HEK293 (cell line): ENCODE data around the gene SERPINA3.

Experiments used
- CTCF ChIA-PET: fragments of 350-600 bp; formaldehyde crosslinking; extraction: SDS; loops from one replicate; lab custom pipeline; 2021; ENCODE audit warnings: antibody characterized with exemption; lab: Yijun Ruan, JAX
- POLR2A ChIA-PET: fragments of 300-600 bp; formaldehyde crosslinking; extraction: SDS; loops from one replicate; lab custom pipeline; 2020; ENCODE audit warnings: antibody characterized with exemption, inconsistent platforms; lab: Yijun Ruan, JAX
- H3K27ac ChIP-seq: fragments of 200-500 bp; sonication (Bioruptor generic); 2 replicates; pipeline ENCODE4 v1.5.1; 2014; ENCODE audit warnings: low read depth, low read length, control low read depth, inconsistent platforms; ENCODE audit errors: extremely low read depth
- H3K36me3 ChIP-seq, 2 experiments: fragments of 200-500 bp in 1 of 2; sonication (Bioruptor generic) in 1 of 2; 1 replicate in 1 of 2; 2 replicates in 1 of 2; pipeline ENCODE4 v1.5.1; 2014 to 2017; ENCODE audit warnings: inconsistent platforms in 2 of 2, low read length in 2 of 2; ENCODE audit not compliant: control insufficient read depth in 2 of 2, insufficient read depth in 1 of 2
- H3K4me1 ChIP-seq: fragments of 200-500 bp; sonication (Bioruptor generic); 2 replicates; pipeline ENCODE4 v1.5.1; 2014; ENCODE audit warnings: mild to moderate bottlenecking, low read length, inconsistent platforms; ENCODE audit not compliant: control insufficient read depth, insufficient read depth
- H3K4me3 ChIP-seq: 2 replicates; pipeline ENCODE4 v1.5.1; 2011; ENCODE audit warnings: low read depth, mild to moderate bottlenecking, control low read depth, low read length, moderate library complexity
- H3K9me3 ChIP-seq: fragments of 200-500 bp; sonication (Bioruptor generic); 2 replicates; pipeline ENCODE4 v1.5.1; 2014; ENCODE audit warnings: low read depth, low read length, inconsistent platforms; ENCODE audit not compliant: control insufficient read depth, insufficient read depth
- GLI4 ChIP-seq: fragments of 450-650 bp; formaldehyde crosslinking; IDR thresholded peaks from 2 replicates; pipeline ENCODE4 v1.5.1; 2016; ENCODE audit warnings: missing biosample characterization, missing genetic modification characterization
- PRDM1 ChIP-seq: fragments of 450-650 bp; formaldehyde crosslinking; IDR thresholded peaks from 2 replicates; pipeline ENCODE4; 2016; ENCODE audit warnings: missing biosample characterization, missing genetic modification characterization
- SCRT2 ChIP-seq: fragments of 450-650 bp; formaldehyde crosslinking; IDR thresholded peaks from 2 replicates; pipeline ENCODE4 v1.5.1; 2016; ENCODE audit warnings: missing biosample characterization, missing genetic modification characterization
- SP7 ChIP-seq: fragments of 450-650 bp; formaldehyde crosslinking; IDR thresholded peaks from 2 replicates; pipeline ENCODE4 v1.5.1; 2016; ENCODE audit warnings: missing biosample characterization, missing genetic modification characterization
- YY2 ChIP-seq: fragments of 450-650 bp; formaldehyde crosslinking; IDR thresholded peaks from 2 replicates; pipeline ENCODE4 v1.5.1; 2016; ENCODE audit warnings: missing biosample characterization, missing genetic modification characterization
- ZBTB8A ChIP-seq: fragments of 450-650 bp; formaldehyde crosslinking; IDR thresholded peaks from 2 replicates; pipeline ENCODE4 v1.5.1; 2016; ENCODE audit warnings: missing biosample characterization, missing genetic modification characterization
- ZNF157 ChIP-seq: fragments of 450-650 bp; formaldehyde crosslinking; IDR thresholded peaks from 2 replicates; pipeline ENCODE4 v1.5.1; 2016; ENCODE audit warnings: missing biosample characterization, missing genetic modification characterization
- ZNF2 ChIP-seq: fragments of 450-650 bp; formaldehyde crosslinking; IDR thresholded peaks from 2 replicates; pipeline ENCODE4 v1.5.1; 2016; ENCODE audit warnings: missing biosample characterization, missing genetic modification characterization
- ZNF266 ChIP-seq: fragments of 450-650 bp; formaldehyde crosslinking; IDR thresholded peaks from 2 replicates; pipeline ENCODE4 v1.5.1; 2016; ENCODE audit warnings: missing biosample characterization, missing genetic modification characterization, low read depth
- ZNF473 ChIP-seq: fragments of 450-650 bp; formaldehyde crosslinking; IDR thresholded peaks from 2 replicates; pipeline ENCODE4 v1.5.1; 2017; ENCODE audit warnings: missing biosample characterization, missing genetic modification characterization
- ZNF530 ChIP-seq: fragments of 450-650 bp; formaldehyde crosslinking; IDR thresholded peaks from 2 replicates; pipeline ENCODE4 v1.5.1; 2016; ENCODE audit warnings: low read depth, missing biosample characterization, missing genetic modification characterization
- ZNF560 ChIP-seq: fragments of 450-650 bp; formaldehyde crosslinking; IDR thresholded peaks from 2 replicates; pipeline ENCODE4 v1.5.1; 2017; ENCODE audit warnings: missing biosample characterization, missing genetic modification characterization, borderline replicate concordance
- ZNF596 ChIP-seq: fragments of 450-650 bp; IDR thresholded peaks from 2 replicates; pipeline ENCODE4 v1.5.0; 2018; ENCODE audit warnings: missing biosample characterization, mild to moderate bottlenecking, missing genetic modification characterization, moderate library complexity
- ZNF621 ChIP-seq: fragments of 450-650 bp; formaldehyde crosslinking; IDR thresholded peaks from 2 replicates; pipeline ENCODE4 v1.5.1; 2017; ENCODE audit warnings: missing biosample characterization, missing genetic modification characterization
- ZNF623 ChIP-seq: fragments of 450-650 bp; formaldehyde crosslinking; IDR thresholded peaks from 2 replicates; pipeline ENCODE4 v1.5.1; 2016; ENCODE audit warnings: missing biosample characterization, missing genetic modification characterization
- ZNF624 ChIP-seq: fragments of 450-650 bp; formaldehyde crosslinking; IDR thresholded peaks from 2 replicates; pipeline ENCODE4 v1.5.1; 2017; ENCODE audit warnings: missing biosample characterization, missing genetic modification characterization
- TF ChIP-seq, protein P1 (sequence below): IDR thresholded peaks from 2 replicates; pipeline ENCODE4 v1.6.1; 2011; ENCODE audit warnings: mild to moderate bottlenecking, low read depth, low read length, borderline replicate concordance
- TF ChIP-seq, protein P2 (sequence below): fragments of 450-650 bp; formaldehyde crosslinking; IDR thresholded peaks from 2 replicates; pipeline ENCODE4 v1.5.1; 2017; ENCODE audit warnings: missing biosample characterization, missing genetic modification characterization
- TF ChIP-seq, protein P3 (sequence below): fragments of 450-650 bp; formaldehyde crosslinking; IDR thresholded peaks from 2 replicates; pipeline ENCODE4 v1.5.1; 2016; ENCODE audit warnings: missing biosample characterization, missing genetic modification characterization
- TF ChIP-seq, protein P4 (sequence below): fragments of 450-650 bp; formaldehyde crosslinking; optimal IDR thresholded peaks from 2 replicates; pipeline ENCODE3; 2016; ENCODE audit warnings: missing biosample characterization, mild to moderate bottlenecking, missing genetic modification characterization

SERPINA3 gene

DNA sequence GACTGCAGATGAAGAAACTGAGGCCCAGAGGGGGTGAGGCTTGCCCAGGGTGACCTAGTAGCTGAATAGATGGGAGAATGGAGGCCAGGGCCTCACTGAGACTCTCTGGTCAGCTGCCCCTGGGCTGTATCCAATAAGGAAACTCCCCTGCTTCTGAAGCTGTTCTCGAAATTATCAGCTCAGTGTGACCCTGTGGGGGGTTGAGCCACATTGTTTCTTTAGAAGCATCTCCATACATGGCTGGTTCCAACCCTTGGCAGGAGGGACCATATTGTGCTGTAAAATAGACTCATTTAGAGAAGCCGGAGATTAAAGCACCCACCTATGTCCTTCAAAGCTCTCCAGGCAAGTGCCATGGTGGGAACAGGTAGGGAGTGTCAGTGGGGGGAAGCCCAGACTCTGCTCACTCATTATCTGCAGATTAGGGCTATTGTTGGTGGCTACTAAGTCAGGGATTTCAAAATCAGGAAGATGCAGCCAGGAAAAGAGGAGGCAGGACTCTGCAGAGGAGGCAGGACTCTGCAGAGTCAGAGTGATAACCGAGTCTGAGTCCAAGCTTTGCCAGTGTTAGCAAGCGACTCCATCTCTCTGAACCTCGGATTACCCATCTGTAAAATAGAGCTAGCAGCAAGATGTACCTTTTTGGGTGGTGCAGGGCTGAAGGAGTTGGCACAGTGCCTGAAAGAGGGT is 27.5 kb upstream of the SERPINA3 start:
- no peaks in the 10 kb centered on the region for H3K36me3 ChIP-seq
- CTCF ChIA-PET, result interaction anchor here (0.5 kb wide), 1 partner anchor 449 kb away, joined by 3 read pairs; no protein-coding TSS in a partner anchor
- TF ChIP-seq ZNF473 (tag by site-specific recombination) (no peak), GLI4 (tag by site-specific recombination) (no peak), ZNF621 (no peak)
- TF ChIP-seq, all 188 proteins: peak for 0
- no peaks in the 10 kb centered on the region for H3K9me3 ChIP-seq
- POLR2A ChIA-PET, result no interaction called here
- no peak overlapping the region for H3K27ac ChIP-seq
- no peak overlapping the region for H3K4me3 ChIP-seq
- H3K4me1 ChIP-seq, result no peaks in the 10 kb centered on the region

DNA sequence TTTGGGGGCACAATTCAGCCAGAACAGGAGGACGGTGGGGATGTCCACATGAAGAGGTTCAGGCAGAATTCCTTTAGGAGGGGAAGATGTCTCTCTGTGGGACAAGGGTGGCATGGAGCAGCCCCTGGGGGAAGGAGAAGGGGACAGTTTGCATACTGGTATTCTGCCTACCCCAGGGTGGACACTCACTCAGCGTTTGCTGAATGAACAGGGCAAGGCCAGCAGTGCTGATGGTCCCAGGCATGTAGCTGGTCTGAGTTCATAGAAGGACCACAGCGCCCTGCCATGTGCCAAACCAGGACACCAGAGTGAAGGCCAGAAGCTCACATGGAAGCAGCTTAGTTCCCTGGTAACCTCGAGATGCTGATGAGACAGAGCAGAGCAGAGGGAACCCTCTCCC is 25.6 kb upstream of the SERPINA3 start:
- ChIA-PET CTCF (no interaction called here), POLR2A (no interaction called here)
- Histone ChIP-seq H3K4me1 (no peaks in the 10 kb centered on the region), H3K4me3 (no peak overlapping the region), H3K9me3 (no peaks in the 10 kb centered on the region), H3K36me3 (no peaks in the 10 kb centered on the region), H3K27ac (no peak overlapping the region)
- TF ChIP-seq SP7 (no peak), SCRT2 (no peak), ZNF2 (no peak), ZNF623 (tag by site-specific recombination) (no peak), GLI4 (tag by site-specific recombination) (no peak), ZNF157 (tag by site-specific recombination) (no peak), ZBTB8A (tag by site-specific recombination) (no peak), ZNF596 (tag by site-specific recombination) (no peak), ZNF624 (tag by site-specific recombination) (no peak)
- TF ChIP-seq, protein P1, sequence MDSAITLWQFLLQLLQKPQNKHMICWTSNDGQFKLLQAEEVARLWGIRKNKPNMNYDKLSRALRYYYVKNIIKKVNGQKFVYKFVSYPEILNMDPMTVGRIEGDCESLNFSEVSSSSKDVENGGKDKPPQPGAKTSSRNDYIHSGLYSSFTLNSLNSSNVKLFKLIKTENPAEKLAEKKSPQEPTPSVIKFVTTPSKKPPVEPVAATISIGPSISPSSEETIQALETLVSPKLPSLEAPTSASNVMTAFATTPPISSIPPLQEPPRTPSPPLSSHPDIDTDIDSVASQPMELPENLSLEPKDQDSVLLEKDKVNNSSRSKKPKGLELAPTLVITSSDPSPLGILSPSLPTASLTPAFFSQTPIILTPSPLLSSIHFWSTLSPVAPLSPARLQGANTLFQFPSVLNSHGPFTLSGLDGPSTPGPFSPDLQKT, result no peak
- TF ChIP-seq, protein P2, sequence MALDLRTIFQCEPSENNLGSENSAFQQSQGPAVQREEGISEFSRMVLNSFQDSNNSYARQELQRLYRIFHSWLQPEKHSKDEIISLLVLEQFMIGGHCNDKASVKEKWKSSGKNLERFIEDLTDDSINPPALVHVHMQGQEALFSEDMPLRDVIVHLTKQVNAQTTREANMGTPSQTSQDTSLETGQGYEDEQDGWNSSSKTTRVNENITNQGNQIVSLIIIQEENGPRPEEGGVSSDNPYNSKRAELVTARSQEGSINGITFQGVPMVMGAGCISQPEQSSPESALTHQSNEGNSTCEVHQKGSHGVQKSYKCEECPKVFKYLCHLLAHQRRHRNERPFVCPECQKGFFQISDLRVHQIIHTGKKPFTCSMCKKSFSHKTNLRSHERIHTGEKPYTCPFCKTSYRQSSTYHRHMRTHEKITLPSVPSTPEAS (tag by site-specific recombination), result no peak
- TF ChIP-seq, protein P3, sequence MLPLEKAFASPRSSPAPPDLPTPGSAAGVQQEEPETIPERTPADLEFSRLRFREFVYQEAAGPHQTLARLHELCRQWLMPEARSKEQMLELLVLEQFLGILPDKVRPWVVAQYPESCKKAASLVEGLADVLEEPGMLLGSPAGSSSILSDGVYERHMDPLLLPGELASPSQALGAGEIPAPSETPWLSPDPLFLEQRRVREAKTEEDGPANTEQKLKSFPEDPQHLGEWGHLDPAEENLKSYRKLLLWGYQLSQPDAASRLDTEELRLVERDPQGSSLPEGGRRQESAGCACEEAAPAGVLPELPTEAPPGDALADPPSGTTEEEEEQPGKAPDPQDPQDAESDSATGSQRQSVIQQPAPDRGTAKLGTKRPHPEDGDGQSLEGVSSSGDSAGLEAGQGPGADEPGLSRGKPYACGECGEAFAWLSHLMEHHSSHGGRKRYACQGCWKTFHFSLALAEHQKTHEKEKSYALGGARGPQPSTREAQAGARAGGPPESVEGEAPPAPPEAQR, result no peak

DNA sequence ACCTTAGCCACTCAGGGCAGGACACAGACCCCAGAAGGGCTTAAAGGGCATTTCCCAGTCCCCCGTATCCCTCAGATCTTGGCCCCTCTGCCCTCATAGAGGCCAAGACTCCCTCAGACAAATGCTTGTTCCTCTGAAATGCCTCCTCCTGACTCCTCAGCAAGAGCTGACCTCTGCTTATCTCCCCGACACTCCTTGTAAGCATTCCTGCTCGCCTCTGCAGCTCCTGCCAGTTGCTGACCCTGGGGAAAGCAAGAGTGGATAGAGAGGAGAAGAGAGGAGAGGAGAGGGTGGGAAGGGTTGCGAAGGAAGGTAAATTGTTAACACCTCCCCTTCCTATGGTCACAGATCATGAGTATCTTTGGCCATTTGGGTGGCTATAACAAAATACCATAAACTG is 23.9 kb upstream of the SERPINA3 start:
- POLR2A ChIA-PET, result no interaction called here
- H3K36me3 ChIP-seq, result no peaks in the 10 kb centered on the region
- H3K27ac ChIP-seq, result no peak overlapping the region
- no peak for TF ChIP-seq ZNF560 (tag by site-specific recombination)
- TF ChIP-seq ZNF266, result no peak
- TF ChIP-seq PRDM1 (tag by site-specific recombination), result no peak
- no peak for TF ChIP-seq ZNF530
- TF ChIP-seq, protein P4, sequence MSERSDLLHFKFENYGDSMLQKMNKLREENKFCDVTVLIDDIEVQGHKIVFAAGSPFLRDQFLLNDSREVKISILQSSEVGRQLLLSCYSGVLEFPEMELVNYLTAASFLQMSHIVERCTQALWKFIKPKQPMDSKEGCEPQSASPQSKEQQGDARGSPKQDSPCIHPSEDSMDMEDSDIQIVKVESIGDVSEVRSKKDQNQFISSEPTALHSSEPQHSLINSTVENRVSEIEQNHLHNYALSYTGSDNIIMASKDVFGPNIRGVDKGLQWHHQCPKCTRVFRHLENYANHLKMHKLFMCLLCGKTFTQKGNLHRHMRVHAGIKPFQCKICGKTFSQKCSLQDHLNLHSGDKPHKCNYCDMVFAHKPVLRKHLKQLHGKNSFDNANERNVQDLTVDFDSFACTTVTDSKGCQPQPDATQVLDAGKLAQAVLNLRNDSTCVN (tag by site-specific recombination), result no peak
- TF ChIP-seq ZNF596 (tag by site-specific recombination), result no peak
- no peak for TF ChIP-seq YY2
- no peaks in the 10 kb centered on the region for H3K4me1 ChIP-seq
- no peak overlapping the region for H3K4me3 ChIP-seq
- CTCF ChIA-PET, result interaction anchor here (0.6 kb wide), 1 partner anchor 1874 kb away, joined by 5 read pairs; no protein-coding TSS in a partner anchor
- H3K9me3 ChIP-seq, result no peaks in the 10 kb centered on the region
